IPS-18a (cell line): Measurements from ENCODE around the gene ZFYVE28.

Experiments used
- H3K27ac ChIP-seq: one replicate; pipeline ENCODE4 v1.5.1; 2013; ENCODE audit warnings: low read length
- H3K27me3 ChIP-seq: one replicate; pipeline ENCODE4 v1.6.1; 2013; ENCODE audit warnings: mild to moderate bottlenecking, low read length; ENCODE audit not compliant: control insufficient read depth, insufficient read depth
- H3K36me3 ChIP-seq: one replicate; pipeline ENCODE4 v1.6.1; 2013; ENCODE audit warnings: low read depth, low read length; ENCODE audit not compliant: control insufficient read depth
- H3K4me1 ChIP-seq: one replicate; pipeline ENCODE4 v1.6.1; 2013; ENCODE audit warnings: low read depth, low read length; ENCODE audit not compliant: control insufficient read depth
- H3K4me3 ChIP-seq: one replicate; pipeline ENCODE4 v1.5.1; 2013; ENCODE audit warnings: low read length
- H3K9ac ChIP-seq: one replicate; pipeline ENCODE4 v1.6.1; 2013; ENCODE audit warnings: mild to moderate bottlenecking, low read length, moderate library complexity
- H3K9me3 ChIP-seq: one replicate; pipeline ENCODE4 v1.6.1; 2013; ENCODE audit warnings: low read depth, low read length; ENCODE audit not compliant: control insufficient read depth

The ZFYVE28 gene

GRCh38 chr4:2333916-2334644 is 84.4 kb downstream of the ZFYVE28 start:
- Histone ChIP-seq H3K4me3 (no peak overlapping the region), H3K27ac (no peak overlapping the region), H3K4me1 (no peaks in the 10 kb centered on the region), H3K27me3 (no peaks in the 10 kb centered on the region), H3K9ac (no peak overlapping the region), H3K9me3 (no peaks in the 10 kb centered on the region), H3K36me3 (no peaks in the 10 kb centered on the region)

GRCh38 chr4:2333356-2333841 is 85.0 kb downstream of the ZFYVE28 start:
- H3K9me3 ChIP-seq: no peaks in the 10 kb centered on the region
- H3K36me3 ChIP-seq: no peaks in the 10 kb centered on the region
- no peak overlapping the region for H3K9ac ChIP-seq
- no peak overlapping the region for H3K4me3 ChIP-seq
- no peak overlapping the region for H3K27ac ChIP-seq
- no peaks in the 10 kb centered on the region for H3K4me1 ChIP-seq
- no peaks in the 10 kb centered on the region for H3K27me3 ChIP-seq

- Histone ChIP-seq H3K9me3 (no peaks in the 10 kb centered on the region), H3K4me3 (no peak overlapping the region), H3K9ac (no peak overlapping the region), H3K27me3 (no peaks in the 10 kb centered on the region), H3K27ac (no peak overlapping the region), H3K36me3 (no peaks in the 10 kb centered on the region), H3K4me1 (no peaks in the 10 kb centered on the region)
Measured at GRCh38 chr4:2332976-2333319, 85.5 kb downstream of the ZFYVE28 start.

- Histone ChIP-seq H3K4me3 (no peak overlapping the region), H3K9me3 (peaks cover 5% of the 10 kb centered on the region), H3K27ac (no peak overlapping the region), H3K9ac (no peak overlapping the region), H3K27me3 (no peaks in the 10 kb centered on the region), H3K4me1 (no peaks in the 10 kb centered on the region), H3K36me3 (no peaks in the 10 kb centered on the region)
Measured at GRCh38 chr4:2332201-2332975, 86.1 kb downstream of the ZFYVE28 start.

GRCh38 chr4:2331519-2332200 is 86.8 kb downstream of the ZFYVE28 start:
- Histone ChIP-seq H3K27me3 (no peaks in the 10 kb centered on the region), H3K4me1 (no peaks in the 10 kb centered on the region), H3K9ac (no peak overlapping the region)

GRCh38 chr4:2331043-2331420 is 87.4 kb downstream of the ZFYVE28 start:
- Histone ChIP-seq H3K36me3 (no peaks in the 10 kb centered on the region), H3K4me3 (no peak overlapping the region), H3K27ac (no peak overlapping the region), H3K9me3 (peaks cover 5% of the 10 kb centered on the region), H3K4me1 (no peaks in the 10 kb centered on the region), H3K9ac (no peak overlapping the region), H3K27me3 (no peaks in the 10 kb centered on the region)

More at GRCh38 chr4:2331519-2332200, 86.8 kb downstream of the ZFYVE28 start:
- H3K36me3 ChIP-seq: no peaks in the 10 kb centered on the region
- H3K4me3 ChIP-seq: no peak overlapping the region
- peaks cover 5% of the 10 kb centered on the region for H3K9me3 ChIP-seq
- H3K27ac ChIP-seq: no peak overlapping the region

GRCh38 chr4:2330091-2331042 is 88.1 kb downstream of the ZFYVE28 start:
- Histone ChIP-seq H3K4me1 (no peaks in the 10 kb centered on the region), H3K4me3 (no peak overlapping the region), H3K36me3 (no peaks in the 10 kb centered on the region), H3K9ac (no peak overlapping the region), H3K27me3 (no peaks in the 10 kb centered on the region), H3K9me3 (peaks cover 5% of the 10 kb centered on the region), H3K27ac (no peak overlapping the region)

- no peak overlapping the region for H3K4me3 ChIP-seq
- no peaks in the 10 kb centered on the region for H3K27me3 ChIP-seq
- no peaks in the 10 kb centered on the region for H3K36me3 ChIP-seq
- H3K4me1 ChIP-seq: no peaks in the 10 kb centered on the region
- no peak overlapping the region for H3K9ac ChIP-seq
- no peak overlapping the region for H3K27ac ChIP-seq
- peaks cover 5% of the 10 kb centered on the region for H3K9me3 ChIP-seq
Measured at GRCh38 chr4:2327579-2327978, 90.9 kb downstream of the ZFYVE28 start.

- Histone ChIP-seq H3K4me1 (no peaks in the 10 kb centered on the region), H3K4me3 (no peak overlapping the region), H3K36me3 (no peaks in the 10 kb centered on the region), H3K9ac (no peak overlapping the region), H3K27ac (no peak overlapping the region), H3K9me3 (peaks cover 5% of the 10 kb centered on the region), H3K27me3 (no peaks in the 10 kb centered on the region)
Measured at GRCh38 chr4:2324891-2325290, 93.6 kb downstream of the ZFYVE28 start.

GRCh38 chr4:2322841-2323240 is 95.6 kb downstream of the ZFYVE28 start:
- Histone ChIP-seq H3K36me3 (no peaks in the 10 kb centered on the region), H3K27me3 (no peaks in the 10 kb centered on the region), H3K4me3 (no peak overlapping the region), H3K9ac (no peak overlapping the region), H3K4me1 (no peaks in the 10 kb centered on the region), H3K27ac (no peak overlapping the region), H3K9me3 (peaks cover 4% of the 10 kb centered on the region)

- no peaks in the 10 kb centered on the region for H3K36me3 ChIP-seq
- H3K9me3 ChIP-seq: no peaks in the 10 kb centered on the region
- no peaks in the 10 kb centered on the region for H3K4me1 ChIP-seq
- H3K27me3 ChIP-seq: no peaks in the 10 kb centered on the region
- no peak overlapping the region for H3K27ac ChIP-seq
- H3K9ac ChIP-seq: no peak overlapping the region
- H3K4me3 ChIP-seq: no peak overlapping the region
Measured at GRCh38 chr4:2322227-2322626, 96.2 kb downstream of the ZFYVE28 start.
